ENCODE measurements around the gene TBCD.

DNA sequence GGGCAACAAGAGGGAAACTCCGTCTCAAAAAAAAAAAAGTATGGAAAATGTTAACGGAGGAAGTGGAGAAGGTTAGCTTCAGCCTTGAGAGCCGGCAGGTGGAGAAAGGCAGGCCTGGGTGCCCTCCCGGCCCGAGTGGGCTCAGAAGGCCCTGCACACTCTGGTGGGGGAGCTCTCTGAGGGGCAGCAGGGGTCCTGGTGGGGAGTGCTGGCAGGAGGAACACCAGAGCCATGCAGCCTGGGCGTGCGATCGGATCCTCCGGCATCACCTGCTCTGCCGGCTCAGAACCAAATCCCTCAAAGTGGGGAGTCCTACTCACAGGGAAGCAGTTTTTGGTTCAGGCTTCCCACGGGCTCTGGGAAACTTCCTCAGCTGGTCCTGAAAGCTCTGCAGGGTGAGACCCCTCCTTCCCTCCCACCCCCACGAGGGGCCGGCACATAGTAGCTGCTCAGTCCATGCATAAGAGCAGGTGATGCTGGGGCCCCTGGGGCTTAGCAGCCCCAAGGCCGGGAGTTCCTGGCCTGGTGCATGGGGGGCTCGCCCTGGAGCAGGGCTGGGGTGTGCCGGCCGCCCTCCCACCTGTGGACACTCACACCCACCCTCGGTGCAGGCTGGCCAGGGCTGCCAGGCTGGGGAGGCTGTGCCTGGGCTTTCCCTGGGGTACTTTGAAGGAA is 15.2 kb upstream of the TBCD start:
- TF ChIP-seq, protein P1, sequence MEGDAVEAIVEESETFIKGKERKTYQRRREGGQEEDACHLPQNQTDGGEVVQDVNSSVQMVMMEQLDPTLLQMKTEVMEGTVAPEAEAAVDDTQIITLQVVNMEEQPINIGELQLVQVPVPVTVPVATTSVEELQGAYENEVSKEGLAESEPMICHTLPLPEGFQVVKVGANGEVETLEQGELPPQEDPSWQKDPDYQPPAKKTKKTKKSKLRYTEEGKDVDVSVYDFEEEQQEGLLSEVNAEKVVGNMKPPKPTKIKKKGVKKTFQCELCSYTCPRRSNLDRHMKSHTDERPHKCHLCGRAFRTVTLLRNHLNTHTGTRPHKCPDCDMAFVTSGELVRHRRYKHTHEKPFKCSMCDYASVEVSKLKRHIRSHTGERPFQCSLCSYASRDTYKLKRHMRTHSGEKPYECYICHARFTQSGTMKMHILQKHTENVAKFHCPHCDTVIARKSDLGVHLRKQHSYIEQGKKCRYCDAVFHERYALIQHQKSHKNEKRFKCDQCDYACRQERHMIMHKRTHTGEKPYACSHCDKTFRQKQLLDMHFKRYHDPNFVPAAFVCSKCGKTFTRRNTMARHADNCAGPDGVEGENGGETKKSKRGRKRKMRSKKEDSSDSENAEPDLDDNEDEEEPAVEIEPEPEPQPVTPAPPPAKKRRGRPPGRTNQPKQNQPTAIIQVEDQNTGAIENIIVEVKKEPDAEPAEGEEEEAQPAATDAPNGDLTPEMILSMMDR (IDR thresholded peaks at IDR 0.05) = no peak
- peak in 1 of 2 donors; percentile 21 for TF ChIP-seq POLR2A (IDR thresholded peaks at IDR 0.05)
